HCT116 (cell line): ENCODE results near the gene ORMDL3. TPM values are rescaled to one million over a fixed set of nuclear protein-coding genes. Genes with fewer than 3 reads are reported as not detected.

Experiments
- ATAC-seq: fragments of 200-7000 bp; cut with Tn5 transposase; 2 replicates; pipeline ENCODE4 v1.9.1; 2020; ENCODE audit warnings: mild to moderate bottlenecking, moderate library complexity
- BruUV-seq: library from RNA; stranded (reverse); fragments of 400-500 nt; replicated peaks from 2 replicates; lab custom pipeline; 2021; lab: Mats Ljungman, UMichigan
- CTCF ChIA-PET: fragments of 300-600 bp; sonication (Branson Sonifier 250); formaldehyde crosslinking; loops from one replicate; lab custom pipeline; 2021; ENCODE audit warnings: antibody characterized with exemption; lab: Charles Lee
- POLR2A ChIA-PET: fragments of 300-600, 350-600 bp; sonication (Branson Sonifier 250); formaldehyde crosslinking; loops from one replicate; lab custom pipeline; 2021; ENCODE audit warnings: antibody characterized with exemption; lab: Charles Lee
- RAD21 ChIA-PET, 2 experiments: fragments of 300-600 bp; sonication (Branson Sonifier 250); formaldehyde crosslinking; loops; one replicate each; lab custom pipeline; 2023; ENCODE audit warnings: low total read pairs in 2 of 2; ENCODE audit not compliant: uncharacterized antibody in 2 of 2, unreplicated experiment in 2 of 2, low non-redundant PET in 1 of 2; lab: Charles Lee
- DNase-seq: peaks from one replicate; pipeline ENCODE4 v3.0.0-alpha.2; 2010; ENCODE audit warnings: low read depth, low spot score
- H2AFZ ChIP-seq: fragments of 200-600 bp; shearing (Covaris generic), sonication (generic); 2 replicates; pipeline ENCODE4 v1.6.1; 2017; ENCODE audit warnings: low read depth, mixed run types, mixed read lengths, antibody characterized with exemption, low read length; ENCODE audit not compliant: poor library complexity, severe bottlenecking
- H3K27ac ChIP-seq: 2 replicates; pipeline ENCODE4 v1.5.1; 2012; ENCODE audit warnings: low read depth, low read length
- H3K27me3 ChIP-seq: fragments of 200-600 bp; sonication (generic); 2 replicates; pipeline ENCODE4 v1.6.1; 2016; ENCODE audit warnings: mixed run types, low read length, mixed read lengths; ENCODE audit not compliant: insufficient read depth
- H3K36me3 ChIP-seq, 2 experiments: fragments of 200-500 bp in 1 of 2; fragments of 200-600 bp in 1 of 2; sonication (Bioruptor generic) in 1 of 2; sonication (generic) in 1 of 2; 2 replicates each; pipeline versions ENCODE4 v1.5.1 to v1.6.1; 2014 to 2016; ENCODE audit warnings: low read length in 2 of 2, inconsistent platforms in 1 of 2, mixed read lengths in 1 of 2, mixed run types in 1 of 2; ENCODE audit not compliant: insufficient read depth in 2 of 2, control insufficient read depth in 1 of 2
- H3K4me1 ChIP-seq, 2 experiments: fragments of 200-600 bp in 1 of 2; sonication (generic) in 1 of 2; 2 replicates each; pipeline versions ENCODE4 v1.5.1 to v1.6.1; 2012 to 2017; ENCODE audit warnings: low read length in 2 of 2, inconsistent platforms in 1 of 2, mild to moderate bottlenecking in 1 of 2, mixed read lengths in 1 of 2, mixed run types in 1 of 2, moderate library complexity in 1 of 2; ENCODE audit not compliant: insufficient read depth in 2 of 2, control insufficient read depth in 1 of 2
- H3K4me2 ChIP-seq: fragments of 200-600 bp; sonication (generic); 2 replicates; pipeline ENCODE4 v1.6.1; 2017; ENCODE audit warnings: mixed run types, low read length, mixed read lengths
- H3K4me3 ChIP-seq, 2 experiments: fragments of 200-600 bp in 1 of 2; sonication (generic) in 1 of 2; replicated peaks in 1 of 2; 2 replicates each; pipeline ENCODE4 v1.5.1; 2011 to 2016; ENCODE audit warnings: low read length in 2 of 2, control low read depth in 1 of 2, low read depth in 1 of 2, mild to moderate bottlenecking in 1 of 2, mixed read lengths in 1 of 2, mixed run types in 1 of 2
- H3K79me2 ChIP-seq: fragments of 200-600 bp; sonication (generic); 2 replicates; pipeline ENCODE4 v1.6.1; 2017; ENCODE audit warnings: mild to moderate bottlenecking, mixed run types, low read length, moderate library complexity, mixed read lengths; ENCODE audit not compliant: insufficient read depth
- H3K9ac ChIP-seq: fragments of 200-600 bp; sonication (generic); 2 replicates; pipeline ENCODE4 v1.6.1; 2016; ENCODE audit warnings: low read length, mixed read lengths
- H3K9me2 ChIP-seq: fragments of 200-600 bp; sonication (generic), shearing (Covaris generic); 2 replicates; pipeline ENCODE4 v1.6.1; 2017; ENCODE audit warnings: mixed run types, mild to moderate bottlenecking, moderate library complexity; ENCODE audit not compliant: insufficient read depth
- H3K9me3 ChIP-seq, 2 experiments: fragments of 200-500 bp in 1 of 2; fragments of 200-600 bp in 1 of 2; sonication (Bioruptor generic) in 1 of 2; sonication (generic) in 1 of 2; 2 replicates each; pipeline ENCODE4 v1.6.1; 2014 to 2017; ENCODE audit warnings: low read length in 2 of 2, mixed read lengths in 2 of 2, inconsistent platforms in 1 of 2, low read depth in 1 of 2, mild to moderate bottlenecking in 1 of 2, mixed run types in 1 of 2, moderate library complexity in 1 of 2; ENCODE audit not compliant: control insufficient read depth in 1 of 2, insufficient read depth in 1 of 2
- H4K20me1 ChIP-seq: fragments of 200-600 bp; sonication (generic), shearing (Covaris generic); 2 replicates; pipeline ENCODE4 v1.6.1; 2017; ENCODE audit warnings: mixed run types, mild to moderate bottlenecking, moderate library complexity; ENCODE audit not compliant: insufficient read depth
- POLR2AphosphoS5 ChIP-seq: IDR thresholded peaks from 2 replicates; pipeline ENCODE4 v1.6.1; 2011; ENCODE audit warnings: mild to moderate bottlenecking, low read depth, low read length, moderate library complexity
- REST ChIP-seq: IDR thresholded peaks from 2 replicates; pipeline ENCODE4 v1.6.1; 2012; ENCODE audit warnings: low read depth
- ZFX ChIP-seq: fragments of 450-650 bp; IDR thresholded peaks from 2 replicates; pipeline ENCODE4 v1.6.1; 2017
- intact Hi-C: fragments of 100-400 bp; cut with micrococcal nuclease; formaldehyde crosslinking; loops from 2 replicates; pipeline ENCODE4 v1.10.0; 2022
- total RNA-seq: library from RNA; stranded (reverse); gene quantifications from one replicate; pipeline ENCODE4 v1.2.1, GENCODE V29; 2021; ENCODE audit not compliant: unreplicated experiment

Gene ORMDL3
- total RNA-seq, 1 experiment from 2014 or later: 46.9 TPM

GRCh38 chr17:39927929-39928857 lies 792 bp upstream of the ORMDL3 start:
- Histone ChIP-seq H3K4me2 (peak overlapping the region; percentile 79), H2AFZ (peak overlapping the region; percentile 88), H3K4me3 (peak overlapping the region; percentile 85 to 89), H3K27ac (peak overlapping the region; percentile 87), H3K79me2 (peaks cover 24% of the 10 kb centered on the region; the same call in 1 of the 2 replicates), H4K20me1 (no peaks in the 10 kb centered on the region), H3K27me3 (no peaks in the 10 kb centered on the region), H3K9me3 (no peaks in the 10 kb centered on the region), H3K9ac (peak overlapping the region; percentile 88), H3K36me3 (peaks cover 0 to 7% of the 10 kb centered on the region in 2 experiments; a peak in 2 of 4 replicates), H3K9me2 (no peaks in the 10 kb centered on the region), H3K4me1 (peaks cover 23 to 40% of the 10 kb centered on the region in 2 experiments)
- ChIA-PET RAD21 (no interaction called here), CTCF (interaction anchor here (0.6 kb wide), 2 partner anchors 17 to 183 kb away, joined by 3 to 5 read pairs; no protein-coding TSS in a partner anchor), POLR2A (interaction anchor here (1.3 kb wide), 1 partner anchor 11 kb away, joined by 3 read pairs; no protein-coding TSS in a partner anchor)
- intact Hi-C loops: no loop called here
- BruUV-seq: TSS peak; percentile 91
- ATAC-seq (peak; percentile 71), DNase-seq (no peak)
- TF ChIP-seq POLR2AphosphoS5: no peak
- peak; percentile 63 for TF ChIP-seq ZFX
- no peak for TF ChIP-seq REST
